NCI-H1105 (cell line): Measurements from ENCODE around the gene GATAD2B.
A peak's percentile ranks its signal among the peaks of the same experiment; 100 is the strongest.
"Not testable (repeated sequence)": the region's sequence is repeated elsewhere in the genome, so short reads cannot be mapped to it uniquely, and the experiment has no call there.

ENCODE experiments used
- DNase-seq: peaks from one replicate; lab custom pipeline; 2025; lab: John Stamatoyannopoulos, UW

The GATAD2B gene

GRCh38 chr1:153778051-153778823, 144.5 kb downstream of the GATAD2B start:
- DNase-seq, result no peak

GRCh38 chr1:153777648-153778047, 145.1 kb downstream of the GATAD2B start:
- no peak for DNase-seq

GRCh38 chr1:153776845-153777370, 145.9 kb downstream of the GATAD2B start:
- DNase-seq, result no peak

GRCh38 chr1:153776352-153776751, 146.4 kb downstream of the GATAD2B start:
- DNase-seq, result no peak

GRCh38 chr1:153775458-153776327, 147.1 kb downstream of the GATAD2B start:
- peak; percentile 85 for DNase-seq

GRCh38 chr1:153774780-153775457, 147.9 kb downstream of the GATAD2B start, which contains the start of gene SLC27A3:
TSS of gene SLC27A3 (plus strand) at chr1:153775407. CDS start at chr1:153775498, 91 bp downstream.
- peak; percentile 74 for DNase-seq

- no peak for DNase-seq
Observed at GRCh38 chr1:153774026-153774595, 148.7 kb downstream of the GATAD2B start.

- DNase-seq, result no peak
Observed at GRCh38 chr1:153773096-153773921, 149.5 kb downstream of the GATAD2B start.

GRCh38 chr1:153771841-153772593, 150.8 kb downstream of the GATAD2B start:
- no peak for DNase-seq

- DNase-seq, result no peak
Observed at GRCh38 chr1:153771261-153771660, 151.5 kb downstream of the GATAD2B start.

- no peak for DNase-seq
Observed at GRCh38 chr1:153770797-153771196, 152.0 kb downstream of the GATAD2B start.

- no peak for DNase-seq
Observed at GRCh38 chr1:153769221-153769620, 153.6 kb downstream of the GATAD2B start.

- no peak for DNase-seq
Observed at GRCh38 chr1:153768316-153769181, 154.2 kb downstream of the GATAD2B start.

- DNase-seq, result no peak
Observed at GRCh38 chr1:153767519-153767918, 155.3 kb downstream of the GATAD2B start.

GRCh38 chr1:153766663-153767062, 156.1 kb downstream of the GATAD2B start:
- DNase-seq, result not testable (repeated sequence)

GRCh38 chr1:153764310-153764709, 158.5 kb downstream of the GATAD2B start:
- no peak for DNase-seq

- DNase-seq, result no peak
Observed at GRCh38 chr1:153763365-153764225, 159.2 kb downstream of the GATAD2B start.

GRCh38 chr1:153760440-153760839, 162.3 kb downstream of the GATAD2B start:
- no peak for DNase-seq
